ENCODE measurements around the gene PLCD3.

PLCD3 gene

DNA sequence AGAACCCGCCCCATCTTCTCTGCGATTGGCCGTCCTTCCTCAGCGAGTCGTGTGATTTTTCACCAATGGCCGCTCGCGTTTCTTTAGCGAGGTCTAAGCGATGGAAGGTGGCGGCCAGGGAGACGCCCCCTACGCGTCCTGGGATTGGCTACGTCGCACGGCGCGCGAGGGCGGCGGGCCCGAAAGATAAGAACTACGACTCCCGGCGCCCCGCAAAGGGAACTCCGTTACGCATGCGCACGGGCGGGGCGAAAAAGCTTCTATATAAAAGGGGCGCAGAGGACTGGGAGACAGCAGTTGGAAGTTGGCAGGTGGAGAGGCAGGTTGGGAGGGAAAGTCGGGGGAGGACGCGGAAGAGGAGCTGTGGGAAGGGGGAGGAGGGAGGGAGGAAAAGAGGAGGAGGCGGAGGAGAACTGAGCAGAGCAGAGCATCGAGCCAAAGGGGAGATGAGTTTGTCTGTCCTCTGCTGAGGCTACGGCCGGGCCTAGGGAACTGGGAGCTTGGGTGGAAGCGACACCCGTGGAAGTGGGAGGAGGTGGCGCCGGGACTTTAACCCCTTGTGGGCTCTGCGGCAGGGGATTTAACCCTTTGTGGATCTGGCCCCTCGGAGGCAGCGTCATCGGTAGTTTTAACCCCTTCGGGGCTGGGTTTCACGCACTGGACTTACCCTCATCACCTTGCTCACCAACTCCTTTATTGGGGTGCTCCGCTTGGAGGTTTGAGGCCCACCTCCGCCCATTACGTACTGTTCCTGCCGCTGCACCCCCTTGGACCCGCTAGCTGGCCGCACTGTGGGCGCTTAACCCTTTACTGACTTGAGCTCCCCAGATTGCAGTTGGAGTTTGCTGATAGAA, 16.1 kb upstream of the PLCD3 start, which contains the start of gene HEXIM1:
Gene HEXIM1 (plus strand): TSS at position 293 of the 854 bp plus-strand sequence. CDS start 716 bp downstream, outside the sequence.
- TF ChIP-seq MYC (IDR thresholded peaks at IDR 0.05; ENCODE audit: low read depth, low read length) (no peak; the same call in 1 of the 2 replicates), POLR2A (IDR thresholded peaks at IDR 0.05; ENCODE audit: extremely low read depth, insufficient read length) (peak; percentile 100)
- TF ChIP-seq, protein P1, sequence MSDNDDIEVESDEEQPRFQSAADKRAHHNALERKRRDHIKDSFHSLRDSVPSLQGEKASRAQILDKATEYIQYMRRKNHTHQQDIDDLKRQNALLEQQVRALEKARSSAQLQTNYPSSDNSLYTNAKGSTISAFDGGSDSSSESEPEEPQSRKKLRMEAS (IDR thresholded peaks at IDR 0.05; ENCODE audit: low read depth, low read length), result peak; percentile 20; the same call in 1 of the 2 replicates
- DNase-seq (ENCODE audit: low read depth), result peak; percentile 99
- peak within 1 kb of the TSS; percentile 86 for H3K4me3 ChIP-seq (ENCODE audit: low read depth, low read length)

DNA sequence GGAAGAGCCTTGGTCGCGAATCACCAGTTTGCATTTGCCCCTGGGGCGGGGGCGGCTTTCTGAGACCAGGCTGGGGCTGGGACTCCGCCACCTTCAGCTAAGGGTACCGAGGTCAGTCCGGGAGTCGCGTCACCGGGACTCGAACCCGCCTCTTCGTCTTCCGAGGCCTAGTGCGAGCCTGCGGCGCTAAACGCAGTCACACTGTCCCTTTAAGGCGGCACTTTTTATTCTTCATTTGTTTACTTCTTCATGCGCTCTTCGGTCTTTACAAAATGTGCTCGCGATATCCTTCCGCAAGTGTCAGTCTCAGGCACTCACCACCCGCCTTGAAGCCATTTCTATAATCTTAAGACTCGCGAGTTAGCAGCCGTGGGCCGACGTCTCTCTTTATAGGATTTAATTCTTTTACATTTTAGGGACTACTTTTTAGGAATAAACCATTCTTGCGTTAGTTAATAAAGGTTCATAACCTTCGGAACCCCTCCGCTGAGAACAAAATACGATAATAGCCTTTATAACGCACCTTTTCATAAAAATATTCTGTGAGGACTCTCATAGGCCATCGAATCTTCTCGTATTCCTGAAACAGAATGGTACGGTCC, 15.4 kb upstream of the PLCD3 start:
- peak overlapping the region; percentile 62 for H3K4me3 ChIP-seq (ENCODE audit: low read depth, low read length)
- TF ChIP-seq, protein P1 (IDR thresholded peaks at IDR 0.05; ENCODE audit: low read depth, low read length), result peak; percentile 81
- TF ChIP-seq MYC (IDR thresholded peaks at IDR 0.05; ENCODE audit: low read depth, low read length), result peak; percentile 87
- TF ChIP-seq, protein P2, sequence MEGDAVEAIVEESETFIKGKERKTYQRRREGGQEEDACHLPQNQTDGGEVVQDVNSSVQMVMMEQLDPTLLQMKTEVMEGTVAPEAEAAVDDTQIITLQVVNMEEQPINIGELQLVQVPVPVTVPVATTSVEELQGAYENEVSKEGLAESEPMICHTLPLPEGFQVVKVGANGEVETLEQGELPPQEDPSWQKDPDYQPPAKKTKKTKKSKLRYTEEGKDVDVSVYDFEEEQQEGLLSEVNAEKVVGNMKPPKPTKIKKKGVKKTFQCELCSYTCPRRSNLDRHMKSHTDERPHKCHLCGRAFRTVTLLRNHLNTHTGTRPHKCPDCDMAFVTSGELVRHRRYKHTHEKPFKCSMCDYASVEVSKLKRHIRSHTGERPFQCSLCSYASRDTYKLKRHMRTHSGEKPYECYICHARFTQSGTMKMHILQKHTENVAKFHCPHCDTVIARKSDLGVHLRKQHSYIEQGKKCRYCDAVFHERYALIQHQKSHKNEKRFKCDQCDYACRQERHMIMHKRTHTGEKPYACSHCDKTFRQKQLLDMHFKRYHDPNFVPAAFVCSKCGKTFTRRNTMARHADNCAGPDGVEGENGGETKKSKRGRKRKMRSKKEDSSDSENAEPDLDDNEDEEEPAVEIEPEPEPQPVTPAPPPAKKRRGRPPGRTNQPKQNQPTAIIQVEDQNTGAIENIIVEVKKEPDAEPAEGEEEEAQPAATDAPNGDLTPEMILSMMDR (IDR thresholded peaks at IDR 0.05; ENCODE audit: low read depth, low read length), result no peak
- DNase-seq (ENCODE audit: low read depth), result peak; percentile 94

DNA sequence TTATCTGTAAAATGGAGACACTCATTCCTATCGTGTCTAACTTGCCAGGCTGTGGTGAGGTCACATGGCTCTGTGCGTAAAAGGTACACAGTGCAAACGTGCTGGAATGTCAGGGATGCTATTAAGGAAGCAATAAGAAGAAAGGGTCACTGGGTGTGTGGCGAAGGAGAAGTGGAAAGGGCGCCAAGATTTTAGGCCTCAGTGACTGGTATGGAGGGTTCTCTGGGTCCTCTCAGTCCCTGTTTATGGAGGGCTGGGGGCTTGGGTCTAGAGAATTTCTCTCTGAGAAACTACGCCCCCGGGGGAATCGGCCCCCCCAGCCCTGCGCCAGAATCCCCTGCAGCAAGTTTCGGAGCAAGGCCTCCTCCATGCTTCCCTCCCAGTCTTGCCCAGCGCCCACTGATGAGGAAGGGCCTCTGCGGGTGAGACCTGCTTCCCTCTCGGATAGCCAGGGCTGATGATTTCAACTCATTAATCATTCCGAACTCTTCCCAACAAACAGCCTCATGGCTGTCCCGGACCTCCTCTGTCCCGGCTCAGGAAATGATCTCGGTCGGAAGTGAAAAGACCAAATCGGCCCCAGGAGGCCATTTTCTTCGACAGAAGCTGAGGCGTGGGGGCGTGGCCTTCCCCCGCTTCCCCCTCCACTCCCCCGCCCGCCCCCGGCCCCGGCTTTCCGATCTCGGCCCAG, 14.7 kb upstream of the PLCD3 start:
- TF ChIP-seq MYC (IDR thresholded peaks at IDR 0.05; ENCODE audit: low read depth, low read length) (peak; percentile 44; the same call in 1 of the 2 replicates), POLR2A (IDR thresholded peaks at IDR 0.05; ENCODE audit: extremely low read depth, insufficient read length) (peak; percentile 25)
- TF ChIP-seq, protein P2 (IDR thresholded peaks at IDR 0.05; ENCODE audit: low read depth, low read length), result no peak
- TF ChIP-seq, protein P1 (IDR thresholded peaks at IDR 0.05; ENCODE audit: low read depth, low read length), result no peak
- H3K4me3 ChIP-seq (ENCODE audit: low read depth, low read length), result peak overlapping the region; percentile 62
- DNase-seq (ENCODE audit: low read depth), result peak; percentile 87

DNA sequence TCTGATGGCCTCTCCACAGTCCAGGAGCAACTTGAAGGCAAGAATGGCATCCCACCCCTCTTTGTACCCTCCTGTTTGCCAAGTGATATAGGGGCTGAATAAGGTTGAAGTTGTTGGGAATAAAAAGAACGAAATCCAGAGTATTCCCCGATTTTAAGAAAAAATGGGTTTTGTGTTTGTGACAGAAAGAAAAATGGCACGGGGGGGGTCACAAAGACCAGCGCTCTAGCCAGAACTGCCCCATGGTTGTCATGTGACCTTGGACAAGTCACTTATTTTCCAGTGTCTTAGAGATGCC, 14.2 kb upstream of the PLCD3 start:
- TF ChIP-seq POLR2A (IDR thresholded peaks at IDR 0.05; ENCODE audit: extremely low read depth, insufficient read length), result no peak
- TF ChIP-seq, protein P1 (IDR thresholded peaks at IDR 0.05; ENCODE audit: low read depth, low read length), result no peak
- no peak for TF ChIP-seq MYC (IDR thresholded peaks at IDR 0.05; ENCODE audit: low read depth, low read length)
- TF ChIP-seq, protein P2 (IDR thresholded peaks at IDR 0.05; ENCODE audit: low read depth, low read length), result no peak
- DNase-seq (ENCODE audit: low read depth), result no peak
- peak overlapping the region; percentile 62 for H3K4me3 ChIP-seq (ENCODE audit: low read depth, low read length)

DNA sequence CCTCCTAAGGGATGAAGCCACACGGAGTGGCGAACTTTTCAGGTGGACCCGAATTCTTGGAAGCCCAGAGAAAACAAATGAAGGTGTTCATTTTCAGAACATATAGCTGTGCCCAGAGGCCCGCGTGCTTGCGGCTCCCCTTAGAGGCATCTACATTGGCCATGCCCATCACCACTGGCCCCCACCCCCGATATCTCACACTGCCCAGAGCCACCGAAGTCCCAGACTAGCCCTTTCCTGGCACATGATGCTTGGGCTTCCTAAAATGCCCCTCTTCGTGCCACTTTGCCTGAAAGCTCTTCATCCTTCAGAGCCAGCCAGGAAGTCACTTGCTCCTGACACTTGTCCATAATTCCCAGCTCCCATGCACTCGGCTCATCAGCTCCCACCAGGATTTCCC, 13.9 kb upstream of the PLCD3 start:
- DNase-seq (ENCODE audit: low read depth), result no peak
- H3K4me3 ChIP-seq (ENCODE audit: low read depth, low read length), result no peak overlapping the region
- TF ChIP-seq POLR2A (IDR thresholded peaks at IDR 0.05; ENCODE audit: extremely low read depth, insufficient read length) (no peak), MYC (IDR thresholded peaks at IDR 0.05; ENCODE audit: low read depth, low read length) (no peak)
- TF ChIP-seq, protein P2 (IDR thresholded peaks at IDR 0.05; ENCODE audit: low read depth, low read length), result no peak
- TF ChIP-seq, protein P1 (IDR thresholded peaks at IDR 0.05; ENCODE audit: low read depth, low read length), result no peak
